HG02840 (cell line): Measurements from ENCODE around the gene BABAM2.
"Not testable (repeated sequence)": the region's sequence is repeated elsewhere in the genome, so short reads cannot be mapped to it uniquely, and the experiment has no call there.

Experiments
- ATAC-seq: cut with Tn5 transposase; IDR thresholded peaks from one replicate; pipeline ENCODE4 v1.9.1; 2021; ENCODE audit warnings: mild to moderate bottlenecking, moderate library complexity, moderate number of reproducible peaks; ENCODE audit not compliant: unreplicated experiment, low FRiP score

The BABAM2 gene

DNA sequence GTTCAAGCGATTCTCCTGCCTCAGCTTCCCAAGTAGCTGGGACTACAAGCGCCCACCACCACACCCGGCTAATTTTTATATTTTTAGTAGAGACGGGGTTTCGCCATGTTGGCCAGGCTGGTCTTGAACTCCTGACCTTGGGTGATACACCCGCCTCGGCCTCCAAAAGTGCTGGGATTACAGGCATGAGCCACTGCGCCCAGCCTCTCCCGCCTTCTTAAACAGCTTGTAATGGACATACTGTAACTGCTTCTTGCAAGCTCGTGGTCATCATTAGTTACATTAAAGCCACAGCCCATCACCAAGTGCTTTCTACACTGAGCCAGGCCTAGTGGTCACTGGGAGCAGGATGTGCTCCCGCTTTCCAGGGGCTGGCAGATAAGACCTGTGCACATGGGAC is 444.7 kb downstream of the BABAM2 start:
- ATAC-seq, result not testable (repeated sequence)

DNA sequence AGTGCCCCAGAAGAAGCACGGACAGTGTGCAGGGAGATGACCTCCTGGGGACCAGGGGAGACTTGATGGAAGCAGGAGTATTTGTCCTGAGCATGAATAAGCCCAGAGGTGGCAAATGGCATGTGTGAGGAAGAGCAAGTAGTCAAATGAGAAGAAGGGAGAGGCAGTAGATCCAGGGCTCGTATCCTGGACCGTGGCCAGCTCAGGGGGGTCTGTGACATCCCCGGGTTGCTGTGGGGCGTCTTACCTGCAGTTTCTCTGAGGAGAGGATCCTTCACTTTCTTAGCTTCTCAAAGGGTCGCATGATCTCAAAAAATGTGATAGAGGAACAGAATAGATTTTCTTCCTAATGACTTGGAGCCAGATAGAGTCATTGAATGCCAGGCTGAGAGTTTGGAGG is 445.1 kb downstream of the BABAM2 start:
- no peak for ATAC-seq

DNA sequence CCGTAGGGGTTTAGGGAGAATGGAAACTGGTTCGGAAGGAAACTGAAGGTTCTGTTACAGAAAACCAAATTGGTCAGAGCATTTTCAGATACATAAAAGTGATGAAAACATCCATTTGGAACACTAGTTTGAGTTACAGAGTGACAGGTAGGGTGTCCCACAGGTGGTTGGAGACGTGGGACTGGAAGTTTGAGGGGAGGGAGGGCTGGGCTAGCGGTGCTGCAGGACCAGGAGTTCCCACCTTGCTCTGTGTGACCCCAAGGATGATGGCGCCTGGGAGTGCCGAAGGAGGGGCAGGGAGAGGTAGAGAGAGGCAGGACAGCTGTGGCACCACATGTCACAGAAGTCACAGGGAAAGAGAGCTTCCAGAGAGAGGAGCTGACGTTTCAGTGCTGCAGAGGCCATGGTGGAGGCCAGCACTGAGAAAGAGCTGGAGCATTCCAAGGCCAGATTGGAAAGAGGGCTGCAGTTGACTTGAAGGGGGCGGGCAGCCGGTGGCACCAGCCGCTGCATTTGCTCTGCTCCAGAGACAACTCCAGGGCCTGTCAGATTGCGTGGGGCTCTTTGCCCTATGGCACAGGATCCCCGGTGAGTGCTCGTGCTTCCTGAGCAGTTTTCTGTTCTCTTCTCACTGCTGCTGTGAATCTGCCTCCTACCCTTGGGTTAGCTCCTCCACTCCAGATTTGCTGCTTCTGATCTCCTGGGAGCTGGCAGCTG is 445.9 kb downstream of the BABAM2 start:
- no peak for ATAC-seq

DNA sequence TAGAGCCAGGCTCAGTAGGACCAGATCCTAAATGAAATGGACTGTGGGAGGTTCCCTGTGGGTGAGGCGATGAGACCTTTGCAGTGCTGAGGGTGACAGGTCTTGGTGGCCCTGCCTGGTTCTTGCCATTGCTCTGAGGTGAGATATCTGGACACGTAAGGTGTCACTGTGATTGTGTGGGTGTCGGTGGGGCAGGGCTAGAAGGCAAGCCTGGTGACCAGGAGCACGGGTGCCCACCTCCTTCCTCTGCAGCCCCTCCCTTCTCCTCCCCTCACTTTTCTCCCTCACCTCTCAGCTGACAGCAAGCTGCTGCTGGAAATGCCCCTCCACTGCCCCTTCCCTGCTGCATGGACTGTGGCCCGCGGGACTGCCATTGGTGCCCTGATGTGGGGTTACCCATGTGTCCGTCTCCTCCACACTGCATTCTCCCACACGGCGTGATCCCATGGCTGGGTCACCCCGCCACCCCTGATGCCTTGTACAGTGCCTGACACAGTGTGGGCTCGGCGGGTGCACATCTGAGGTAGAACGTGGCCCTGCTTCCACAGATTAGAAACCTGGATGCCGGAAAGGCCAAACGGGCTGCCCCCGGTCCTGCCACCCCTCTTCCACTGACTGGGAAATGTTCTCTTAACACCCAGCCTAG is 446.6 kb downstream of the BABAM2 start:
- ATAC-seq, result no peak

DNA sequence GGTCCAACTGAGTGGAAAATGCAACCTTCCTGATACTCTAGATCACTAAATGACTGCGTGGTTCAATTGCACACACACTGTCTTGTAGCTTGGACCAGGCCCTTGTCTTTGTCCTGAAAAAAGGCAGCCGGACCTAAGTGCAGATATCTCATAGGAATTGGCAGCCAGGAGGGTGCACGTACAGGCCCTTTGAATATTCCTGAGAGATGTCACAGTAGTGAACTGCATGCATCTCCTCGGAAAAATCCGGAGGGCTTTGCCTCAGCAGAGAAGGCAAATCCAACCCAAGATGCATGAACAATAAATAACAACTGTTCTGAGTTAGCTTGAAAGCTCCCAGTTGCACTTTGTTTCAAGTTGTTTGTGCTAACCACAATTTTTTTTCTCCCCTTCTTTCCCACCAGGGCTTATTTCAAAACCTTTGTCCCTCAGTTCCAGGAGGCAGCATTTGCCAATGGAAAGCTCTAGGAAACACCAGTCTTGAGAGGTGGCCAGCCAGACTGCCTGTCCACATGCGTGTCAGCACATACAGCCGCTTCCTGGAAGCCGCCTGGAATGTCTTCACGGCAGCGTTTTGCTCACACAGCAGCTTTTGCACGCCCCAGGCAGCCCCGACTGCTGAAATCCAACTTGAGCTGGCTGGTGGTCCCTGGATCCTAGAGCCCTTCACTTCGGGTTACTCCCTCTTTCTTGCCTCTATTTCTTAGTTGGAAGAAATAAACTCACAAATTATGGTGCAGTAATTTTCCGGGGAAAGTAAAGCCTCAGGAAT is 447.7 kb downstream of the BABAM2 start:
- no peak for ATAC-seq

DNA sequence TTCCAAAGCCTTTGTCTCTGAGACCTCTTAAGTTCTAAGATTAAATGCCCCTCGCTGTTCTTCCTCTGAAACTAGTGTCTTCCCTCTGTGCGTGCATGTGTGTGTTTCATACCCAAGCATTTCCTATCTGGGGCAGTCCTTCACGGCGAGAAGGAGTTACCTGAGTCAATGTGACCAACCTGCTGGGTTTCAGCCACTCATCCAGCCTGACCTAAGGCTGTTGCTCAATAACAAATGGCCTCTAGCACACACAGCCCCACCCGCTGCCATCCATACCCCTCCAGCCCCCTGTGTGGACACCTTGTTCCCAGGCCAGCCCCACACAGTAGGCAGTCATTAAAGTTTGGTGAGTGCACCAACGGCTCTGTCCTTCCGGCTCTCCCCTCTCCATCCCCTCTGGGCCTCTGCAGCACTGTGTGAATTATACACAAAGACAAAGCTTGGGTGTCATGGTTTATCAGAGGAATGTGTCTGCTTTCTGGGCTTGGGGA is 448.3 kb downstream of the BABAM2 start:
- no peak for ATAC-seq

DNA sequence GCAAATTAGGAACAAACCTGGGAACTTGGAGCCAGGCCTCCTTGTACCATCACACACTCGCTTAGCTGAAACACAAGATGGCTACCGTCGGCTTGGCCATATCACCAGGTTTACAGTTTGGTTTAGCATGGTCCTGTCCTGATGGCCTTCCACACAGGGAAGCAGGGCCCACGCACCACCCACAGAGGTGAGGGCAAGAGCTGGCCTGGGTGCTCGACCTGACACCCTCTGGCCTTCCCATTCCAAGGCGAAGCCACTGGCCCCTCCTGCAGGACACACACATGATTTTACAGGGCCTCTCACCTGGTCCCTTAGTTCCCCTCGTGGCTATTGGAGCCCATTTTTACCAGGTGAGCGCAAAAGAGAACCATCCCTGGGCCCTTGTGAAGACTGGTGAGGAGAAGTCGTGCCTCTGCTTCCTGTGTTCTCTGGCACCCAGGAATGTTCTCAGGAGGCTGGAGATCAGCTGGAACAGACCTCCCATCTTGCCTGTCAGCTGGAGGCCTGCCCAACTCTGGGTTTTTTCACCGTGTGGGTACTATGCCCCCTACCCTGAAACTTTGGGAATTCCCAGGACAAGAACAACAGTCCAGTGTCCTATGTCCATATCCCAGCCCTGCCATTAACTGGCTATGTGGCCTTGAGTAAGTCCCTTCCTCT is 449.1 kb downstream of the BABAM2 start:
- no peak for ATAC-seq

DNA sequence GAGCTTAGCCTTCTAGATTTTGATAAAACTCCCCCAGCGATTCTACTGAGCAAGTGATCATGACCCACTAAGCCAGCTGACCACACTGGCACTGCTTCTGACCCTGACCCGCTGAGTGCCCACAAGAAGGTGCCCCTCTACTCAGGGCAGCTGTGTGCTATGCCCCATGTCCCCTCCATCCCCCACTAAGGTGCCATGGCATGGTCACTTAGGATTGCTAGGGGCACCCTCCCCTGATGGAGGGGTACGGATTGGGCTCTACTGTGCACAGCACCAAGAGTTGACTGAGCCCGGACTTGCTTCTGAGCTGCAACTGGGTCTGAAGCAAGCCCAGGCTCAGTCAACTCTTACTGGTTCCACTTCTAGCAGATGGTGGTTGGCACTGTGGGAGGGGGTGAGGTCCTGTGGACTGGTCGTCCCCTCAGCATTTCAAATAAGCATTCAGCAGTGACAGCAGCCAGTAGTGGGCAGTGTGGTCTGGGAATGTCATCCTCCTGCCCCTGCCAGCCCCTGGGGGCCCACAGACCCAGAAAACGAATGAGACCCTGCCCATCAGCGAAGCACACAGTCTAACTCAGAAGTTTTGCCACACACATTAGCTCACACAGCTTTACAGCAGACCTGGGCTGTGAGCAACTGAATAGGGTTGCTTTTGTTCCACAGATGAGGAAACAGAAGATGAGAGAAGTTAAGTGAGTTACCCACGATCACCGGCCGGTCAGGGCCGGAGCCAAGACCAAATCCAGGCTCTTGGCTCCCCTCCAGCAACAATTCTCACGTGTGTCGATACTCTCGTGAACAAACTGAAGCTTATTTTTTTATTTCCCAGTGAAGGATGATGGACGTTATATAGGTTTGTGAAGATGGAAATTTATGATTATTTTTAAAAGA is 450.0 kb downstream of the BABAM2 start:
- no peak for ATAC-seq

DNA sequence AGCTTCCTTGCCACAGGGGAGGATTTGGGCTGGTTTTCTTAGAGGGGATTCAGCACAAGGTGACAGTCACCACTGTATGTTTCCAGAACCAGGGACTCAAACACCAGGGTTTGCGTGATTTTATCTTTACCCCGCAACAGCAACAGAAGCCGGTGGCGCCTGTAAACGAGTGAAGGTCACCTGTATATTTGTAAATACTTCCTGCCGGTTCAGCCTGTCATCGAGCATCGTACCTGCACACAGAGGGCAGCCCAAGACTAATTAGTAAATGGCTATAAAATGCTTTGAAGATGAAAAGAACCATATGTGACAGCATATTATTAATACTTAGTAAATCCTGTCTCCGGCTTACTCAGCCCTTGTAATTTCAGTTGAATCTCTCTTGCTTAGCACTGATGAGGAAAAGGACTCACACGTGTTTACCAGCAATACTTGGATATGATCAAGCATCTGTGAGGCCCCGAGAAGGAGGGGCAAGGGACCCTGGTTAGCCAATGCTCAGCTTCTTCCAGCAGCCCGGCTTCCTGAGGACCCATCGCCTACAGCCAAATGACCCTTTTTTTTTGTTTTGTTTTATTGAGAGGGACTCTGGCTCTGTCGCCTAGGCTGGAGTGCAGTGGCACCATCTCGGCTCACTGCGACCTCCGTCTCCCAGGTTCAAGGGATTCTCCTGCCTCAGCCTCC is 450.8 kb downstream of the BABAM2 start:
- ATAC-seq, result no peak

DNA sequence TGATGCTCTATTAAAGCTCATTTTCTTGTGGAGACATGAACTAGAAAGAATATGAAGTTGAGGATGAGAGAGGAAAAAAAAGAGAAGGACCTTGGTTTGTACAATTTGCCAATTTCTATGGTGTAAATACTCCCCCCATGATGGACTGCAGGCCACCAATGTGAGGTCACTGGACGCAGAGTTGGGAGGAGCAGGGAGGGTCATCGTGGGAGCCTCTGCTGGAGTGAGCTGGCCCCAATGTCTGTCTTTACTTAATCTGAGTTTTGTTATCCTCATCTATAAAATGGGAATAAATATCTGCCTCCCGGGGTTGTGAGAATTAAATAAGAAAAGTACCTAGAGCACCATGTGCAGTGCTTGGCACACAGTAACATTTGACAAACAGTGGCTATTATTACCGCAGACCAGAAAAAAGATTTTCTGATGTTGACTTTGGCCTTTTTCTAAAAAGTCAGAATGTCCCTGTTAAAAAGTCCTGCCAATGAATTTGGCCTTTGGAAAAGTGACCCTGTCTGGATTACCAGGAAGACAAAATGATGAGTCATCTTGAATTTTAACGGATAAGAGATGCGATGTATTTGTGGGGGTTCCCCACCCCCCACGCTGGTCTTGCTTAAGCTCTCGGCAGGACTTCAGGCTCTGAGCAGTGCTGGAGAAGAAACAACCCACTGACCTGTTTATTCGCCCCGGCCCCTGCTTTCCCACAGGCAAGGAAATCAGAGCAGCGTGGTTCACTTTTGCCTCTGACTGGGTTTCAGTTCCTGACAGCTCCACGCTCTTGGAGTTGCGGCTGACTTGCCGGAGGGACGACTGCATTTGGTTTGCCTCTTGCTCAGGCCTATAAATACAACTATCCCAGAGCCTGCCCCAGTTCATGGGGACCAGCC is 451.8 kb downstream of the BABAM2 start:
- no peak for ATAC-seq

DNA sequence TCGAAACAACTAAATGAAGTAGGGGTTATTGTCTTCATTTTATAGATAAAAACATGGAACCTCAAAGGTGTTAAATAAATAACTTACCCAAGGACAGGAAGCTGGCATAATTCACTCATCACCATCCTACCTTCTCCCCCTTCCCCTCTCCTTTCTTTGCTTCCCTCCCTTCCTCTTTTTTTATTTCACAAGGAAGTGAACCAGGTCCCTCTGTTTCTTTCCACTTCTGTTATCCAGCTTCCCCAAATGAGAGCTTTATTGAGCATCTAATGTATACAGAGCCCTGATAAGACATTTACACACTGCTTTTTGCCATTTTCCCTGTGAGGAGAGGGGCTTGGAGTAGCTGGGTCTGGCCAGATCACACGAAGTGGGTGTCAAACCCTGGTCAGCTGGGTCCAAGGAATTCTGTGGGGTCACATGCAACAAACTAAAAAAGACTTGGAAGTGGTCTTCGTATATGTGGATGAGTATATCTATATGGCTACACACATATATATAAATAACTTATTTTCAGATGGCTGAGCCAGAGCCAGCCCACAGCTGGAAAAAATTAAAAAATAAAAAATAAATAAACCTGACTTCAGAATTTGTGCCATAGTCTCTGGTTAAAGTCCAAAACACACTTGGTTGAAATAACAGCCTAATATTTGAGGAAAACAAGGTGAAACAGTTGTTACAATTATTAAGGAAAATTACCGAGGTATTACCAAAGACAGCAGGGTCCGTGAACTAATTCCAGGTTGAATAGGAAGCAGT is 452.8 kb downstream of the BABAM2 start:
- ATAC-seq, result no peak

DNA sequence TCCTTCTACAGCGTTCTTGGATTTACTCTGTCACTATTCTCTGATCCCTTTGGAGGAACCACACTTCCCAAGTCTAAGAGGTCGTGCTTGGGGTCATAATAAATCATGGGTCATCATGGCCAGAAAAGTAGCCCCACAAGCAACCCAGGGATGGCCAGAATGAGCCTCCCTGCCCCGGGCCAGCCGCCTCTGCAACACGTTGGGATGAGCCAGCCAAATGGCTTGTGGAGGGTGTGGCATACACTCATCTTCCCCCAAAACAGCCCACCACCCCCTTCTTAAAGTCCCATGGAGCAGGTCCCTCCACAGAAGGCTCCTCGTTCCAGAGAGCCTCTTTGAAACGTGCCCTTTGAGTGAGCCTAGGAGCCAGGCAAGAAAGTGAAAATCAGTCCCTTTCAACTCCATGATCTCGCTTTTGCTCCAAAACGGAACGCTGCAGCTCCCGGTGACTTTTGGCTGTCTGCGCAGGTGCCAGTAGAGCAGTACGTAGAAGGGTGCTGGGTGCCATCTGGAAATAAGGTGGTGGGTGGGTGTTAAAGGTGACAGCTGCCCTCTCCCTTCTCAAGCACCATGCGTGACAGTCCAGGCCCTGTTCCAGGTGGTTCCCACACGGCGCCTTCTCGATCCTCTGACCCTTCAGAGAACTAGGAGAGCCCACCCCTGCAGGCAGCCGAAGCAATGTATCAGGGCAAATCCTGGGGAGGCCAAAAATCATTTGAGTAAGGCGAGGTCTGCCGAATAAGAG is 453.6 kb downstream of the BABAM2 start:
- no peak for ATAC-seq

DNA sequence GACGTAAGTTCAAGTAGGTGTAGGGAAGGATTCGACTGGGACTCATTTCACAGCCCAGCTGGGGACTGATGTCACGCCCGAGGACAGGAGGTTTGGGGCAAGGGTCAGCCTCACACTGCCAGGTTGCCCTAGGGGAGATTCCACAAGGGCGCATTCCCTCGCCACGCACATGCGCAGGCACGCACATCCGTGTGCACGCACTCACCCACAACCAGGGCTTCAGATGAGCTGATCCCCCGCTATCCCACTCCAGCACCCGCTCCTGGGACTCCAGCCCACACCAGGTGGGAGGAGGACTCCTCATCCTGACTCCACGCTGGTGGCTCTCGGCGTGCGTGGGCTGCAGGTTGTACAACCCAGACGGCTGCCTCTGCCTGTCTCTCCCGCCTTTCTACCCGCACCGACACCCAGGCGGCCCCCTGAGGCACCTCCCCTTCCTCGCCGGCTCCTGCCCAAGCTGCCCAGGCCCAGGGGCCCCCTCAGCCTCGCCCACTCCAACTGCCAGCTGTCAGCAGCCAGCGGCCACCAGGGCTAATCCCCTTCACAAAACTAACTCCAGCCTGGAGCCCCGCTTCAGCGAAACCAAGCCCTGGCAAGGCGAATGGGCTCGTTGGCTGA is 454.3 kb downstream of the BABAM2 start:
- no peak for ATAC-seq

DNA sequence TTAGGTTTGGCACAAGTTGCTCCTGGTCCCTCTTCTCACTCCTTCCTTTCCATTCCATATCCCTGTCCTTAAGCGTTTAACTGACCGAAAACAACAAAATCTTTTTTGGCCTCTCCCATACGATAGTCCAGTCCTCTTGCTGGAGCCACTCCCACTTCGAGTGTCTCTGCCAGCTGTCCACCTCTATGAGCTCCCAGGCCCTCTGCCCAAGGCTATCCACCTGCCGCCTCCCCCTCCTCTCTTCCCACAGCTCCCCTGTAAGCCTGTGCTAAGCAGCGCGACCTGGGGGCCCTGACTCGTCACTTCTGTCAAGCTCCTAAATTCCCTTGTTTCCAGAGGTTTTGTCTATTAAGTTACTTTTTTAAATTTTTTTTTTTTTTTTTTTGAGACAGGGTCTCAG is 455.1 kb downstream of the BABAM2 start:
- ATAC-seq, result no peak

DNA sequence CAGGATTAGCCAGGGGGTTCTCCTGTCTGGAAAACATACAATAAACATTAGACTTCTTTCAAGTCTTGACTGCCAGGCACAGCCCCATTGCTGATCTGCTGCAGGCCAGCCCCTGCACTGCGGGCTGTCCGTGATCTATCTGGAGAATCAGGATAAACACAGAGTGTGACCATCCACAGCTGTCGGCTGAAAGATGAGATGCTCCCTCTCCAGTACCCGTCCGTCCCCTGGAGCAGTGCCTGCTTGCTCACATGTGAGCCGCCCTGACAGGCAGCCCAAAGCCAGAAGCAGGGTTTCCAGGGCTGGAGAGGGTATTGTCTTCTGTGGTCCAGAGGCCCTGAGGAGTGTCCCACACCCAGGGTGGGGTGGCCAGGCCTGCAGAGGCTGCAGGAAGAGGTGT is 456.1 kb downstream of the BABAM2 start:
- ATAC-seq, result no peak

DNA sequence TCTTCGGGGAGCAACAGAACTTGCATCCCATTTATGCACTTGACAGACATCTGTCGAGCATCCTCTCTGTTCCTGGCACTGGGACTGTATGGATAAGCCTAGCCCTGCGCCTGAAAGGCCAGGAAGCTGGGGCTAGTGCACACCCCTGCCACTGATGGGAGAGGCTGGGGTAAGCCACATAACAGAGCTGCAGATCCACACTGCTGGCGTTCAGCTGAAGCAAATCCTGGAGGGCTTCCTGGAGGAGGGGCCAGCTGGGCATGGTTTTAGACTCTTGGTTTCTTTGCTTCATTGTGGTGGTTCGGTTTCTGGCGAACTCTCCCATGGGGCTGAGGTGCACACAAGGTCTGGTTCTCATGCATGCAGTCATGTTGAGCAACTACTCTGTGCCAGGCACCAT is 456.7 kb downstream of the BABAM2 start:
- no peak for ATAC-seq

DNA sequence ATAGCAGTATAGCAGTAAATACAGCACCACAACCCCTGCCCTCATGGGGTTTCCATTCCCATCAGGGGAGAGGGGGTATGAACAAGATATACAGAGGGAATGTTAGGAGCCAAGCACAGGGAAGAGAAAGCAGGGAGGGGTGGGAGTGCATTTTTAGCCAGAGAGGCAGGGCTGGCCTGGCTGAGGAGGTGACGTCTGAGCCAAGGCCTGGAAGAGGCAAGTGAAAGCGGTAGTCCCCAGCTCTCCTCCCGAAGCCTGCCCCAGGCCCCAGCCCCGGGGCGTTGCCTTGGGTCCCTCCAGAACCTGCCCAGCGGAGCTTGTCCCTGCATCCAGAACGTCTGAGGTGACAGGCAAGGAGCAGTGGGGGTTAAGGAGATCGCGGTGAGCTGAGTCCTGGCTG is 457.1 kb downstream of the BABAM2 start:
- no peak for ATAC-seq
